ENCODE data around the gene HMGCR. TPM values are rescaled to one million over a fixed set of nuclear protein-coding genes. Genes with fewer than 3 reads are reported as not detected.

HMGCR gene
- total RNA-seq, 4 donors from 2014 or later = 9.6 to 17.4 (median 12.6) TPM

DNA sequence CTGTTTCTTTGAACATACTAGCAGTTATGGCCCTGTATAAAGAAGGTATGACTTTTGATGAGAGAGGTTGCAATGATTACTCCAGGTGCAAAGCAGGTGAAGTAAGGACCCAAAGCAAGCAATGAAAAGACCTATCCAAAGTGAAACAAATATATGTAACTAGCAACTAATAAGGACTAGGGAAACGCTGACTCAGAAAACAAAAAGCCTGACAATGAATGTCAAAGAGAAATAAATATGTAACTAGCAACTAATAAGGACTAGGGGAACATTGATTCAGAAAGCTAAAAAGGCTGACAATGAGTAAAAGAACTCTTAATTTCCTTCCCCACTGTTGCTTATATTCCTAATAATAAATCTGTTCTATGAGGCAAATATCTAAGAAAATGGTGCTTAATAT is 43.1 kb downstream of the HMGCR start:
- H3K36me3 ChIP-seq = peaks cover 22 to 91% (median 70%) of the 10 kb centered on the region in 4 donors

DNA sequence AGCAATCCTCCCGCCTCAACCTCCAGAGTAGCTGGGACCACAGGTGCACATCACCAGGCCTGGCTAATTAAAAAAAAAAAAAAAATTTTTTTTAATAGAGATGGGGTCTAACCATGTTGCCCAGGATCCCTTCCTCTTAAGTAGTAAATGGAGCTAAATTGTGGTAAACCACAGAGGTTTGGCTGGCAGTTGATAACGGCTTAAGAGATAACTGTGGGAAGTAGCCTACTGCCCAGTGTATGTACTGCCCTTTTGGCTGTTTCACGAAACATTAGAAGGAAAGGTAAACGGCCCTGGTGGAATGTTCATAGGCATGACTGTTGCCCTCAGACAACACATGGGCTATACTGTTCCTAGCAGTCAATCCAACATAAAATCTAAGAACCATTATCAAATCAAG is 44.4 kb downstream of the HMGCR start:
- Histone ChIP-seq H3K4me1 (no peaks in the 10 kb centered on the region), H3K27me3 (no peaks in the 10 kb centered on the region), H3K4me3 (no peak overlapping the region), H3K36me3 (peaks cover 23 to 94% (median 76%) of the 10 kb centered on the region in 4 donors), H3K27ac (replicated peaks in 1 of 4) (no peak overlapping the region), H3K9me3 (no peaks in the 10 kb centered on the region)
- WGBS = 87% methylated on average over 4 of the region's 4 CpGs
- no peak for DNase-seq (ENCODE audit: extremely low spot score)
- intact Hi-C loops (cut with DNase I) = no loop called here
- no peak for TF ChIP-seq POLR2A (IDR thresholded peaks at IDR 0.05; ENCODE audit: low read depth)
- no peak for TF ChIP-seq POLR2AphosphoS5 (IDR thresholded peaks at IDR 0.05)
- TF ChIP-seq, protein P1, sequence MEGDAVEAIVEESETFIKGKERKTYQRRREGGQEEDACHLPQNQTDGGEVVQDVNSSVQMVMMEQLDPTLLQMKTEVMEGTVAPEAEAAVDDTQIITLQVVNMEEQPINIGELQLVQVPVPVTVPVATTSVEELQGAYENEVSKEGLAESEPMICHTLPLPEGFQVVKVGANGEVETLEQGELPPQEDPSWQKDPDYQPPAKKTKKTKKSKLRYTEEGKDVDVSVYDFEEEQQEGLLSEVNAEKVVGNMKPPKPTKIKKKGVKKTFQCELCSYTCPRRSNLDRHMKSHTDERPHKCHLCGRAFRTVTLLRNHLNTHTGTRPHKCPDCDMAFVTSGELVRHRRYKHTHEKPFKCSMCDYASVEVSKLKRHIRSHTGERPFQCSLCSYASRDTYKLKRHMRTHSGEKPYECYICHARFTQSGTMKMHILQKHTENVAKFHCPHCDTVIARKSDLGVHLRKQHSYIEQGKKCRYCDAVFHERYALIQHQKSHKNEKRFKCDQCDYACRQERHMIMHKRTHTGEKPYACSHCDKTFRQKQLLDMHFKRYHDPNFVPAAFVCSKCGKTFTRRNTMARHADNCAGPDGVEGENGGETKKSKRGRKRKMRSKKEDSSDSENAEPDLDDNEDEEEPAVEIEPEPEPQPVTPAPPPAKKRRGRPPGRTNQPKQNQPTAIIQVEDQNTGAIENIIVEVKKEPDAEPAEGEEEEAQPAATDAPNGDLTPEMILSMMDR (IDR thresholded peaks at IDR 0.05) = no peak
- TF ChIP-seq EP300 (IDR thresholded peaks at IDR 0.05) = no peak

More for the DNA sequence above, 43.1 kb downstream of the HMGCR start:
- no peak for DNase-seq (ENCODE audit: extremely low spot score)
- TF ChIP-seq, protein P1 (IDR thresholded peaks at IDR 0.05) = no peak
- no peak for TF ChIP-seq POLR2AphosphoS5 (IDR thresholded peaks at IDR 0.05)
- no peak for TF ChIP-seq POLR2A (IDR thresholded peaks at IDR 0.05; ENCODE audit: low read depth)
- TF ChIP-seq EP300 (IDR thresholded peaks at IDR 0.05) = no peak
- Histone ChIP-seq H3K9me3 (no peaks in the 10 kb centered on the region), H3K27me3 (no peaks in the 10 kb centered on the region), H3K27ac (replicated peaks in 1 of 4) (no peak overlapping the region), H3K4me1 (no peaks in the 10 kb centered on the region), H3K4me3 (no peak overlapping the region)
- intact Hi-C loops (cut with DNase I) = no loop called here
- whole genome bisulfite sequencing = 83% methylated on average over 1 of the region's 1 CpG

DNA sequence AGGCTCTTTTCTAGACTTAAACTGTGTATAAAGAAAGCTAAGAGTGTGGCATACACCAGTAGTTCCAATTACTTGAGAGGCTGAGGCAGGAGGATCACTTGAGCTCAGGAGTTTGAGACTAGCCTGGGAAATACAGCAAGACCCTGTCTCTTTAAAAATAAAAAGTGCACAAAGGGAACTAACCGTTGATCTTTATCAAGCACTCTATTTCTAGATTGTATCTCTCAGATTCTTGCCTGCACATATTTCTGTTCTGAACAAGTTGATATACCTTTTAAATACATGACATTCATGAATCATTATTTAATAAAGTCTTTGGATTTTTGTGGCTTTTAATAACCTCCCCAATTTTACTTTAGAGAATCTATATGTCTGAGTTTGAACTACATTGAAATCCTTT is 47.2 kb downstream of the HMGCR start:
- intact Hi-C loops (cut with DNase I) = no loop called here
- H3K9me3 ChIP-seq = no peaks in the 10 kb centered on the region
- H3K36me3 ChIP-seq = peaks cover 34 to 96% (median 74%) of the 10 kb centered on the region in 4 donors
- H3K4me3 ChIP-seq = no peak overlapping the region
- no peaks in the 10 kb centered on the region for H3K4me1 ChIP-seq
- no peak for DNase-seq (ENCODE audit: extremely low spot score)
- no peak overlapping the region for H3K27ac ChIP-seq (replicated peaks in 1 of 4)
- no peaks in the 10 kb centered on the region for H3K27me3 ChIP-seq
- no peak for TF ChIP-seq POLR2A (IDR thresholded peaks at IDR 0.05; ENCODE audit: low read depth)
- no peak for TF ChIP-seq EP300 (IDR thresholded peaks at IDR 0.05)
- TF ChIP-seq POLR2AphosphoS5 (IDR thresholded peaks at IDR 0.05) = no peak
- TF ChIP-seq, protein P1 (IDR thresholded peaks at IDR 0.05) = no peak
- WGBS = 52% methylated on average over 1 of the region's 1 CpG

DNA sequence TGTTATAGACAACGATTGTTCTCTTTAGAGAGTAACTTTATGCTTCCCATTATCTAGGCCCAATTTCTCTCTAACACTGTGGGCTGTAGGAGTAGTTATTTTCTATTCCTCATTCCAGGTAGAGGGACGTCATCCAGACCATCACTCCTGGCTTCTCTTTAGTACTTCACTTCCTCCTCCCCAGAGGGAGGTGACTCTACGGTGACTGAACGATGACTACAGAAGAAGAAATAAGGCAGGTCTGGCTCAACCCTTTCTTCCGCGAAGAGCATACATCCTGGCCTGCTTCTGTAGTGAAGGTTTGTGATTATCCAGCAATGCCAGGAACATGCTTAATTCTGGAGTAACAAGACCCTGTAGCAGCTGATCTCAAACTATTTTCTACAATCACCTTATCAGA is 50.8 kb downstream of the HMGCR start:
- H3K27me3 ChIP-seq = no peaks in the 10 kb centered on the region
- intact Hi-C loops (cut with DNase I) = no loop called here
- H3K9me3 ChIP-seq = no peaks in the 10 kb centered on the region
- no peaks in the 10 kb centered on the region for H3K4me1 ChIP-seq
- peaks cover 19 to 82% (median 55%) of the 10 kb centered on the region in 4 donors for H3K36me3 ChIP-seq
- WGBS = 98% methylated on average over 6 of the region's 6 CpGs
- no peak for DNase-seq (ENCODE audit: extremely low spot score)
- no peak overlapping the region for H3K27ac ChIP-seq (replicated peaks in 1 of 4)
- TF ChIP-seq POLR2A (IDR thresholded peaks at IDR 0.05; ENCODE audit: low read depth) = no peak
- no peak for TF ChIP-seq EP300 (IDR thresholded peaks at IDR 0.05)
- TF ChIP-seq POLR2AphosphoS5 (IDR thresholded peaks at IDR 0.05) = no peak
- TF ChIP-seq, protein P1 (IDR thresholded peaks at IDR 0.05) = no peak
- H3K4me3 ChIP-seq = no peak overlapping the region

DNA sequence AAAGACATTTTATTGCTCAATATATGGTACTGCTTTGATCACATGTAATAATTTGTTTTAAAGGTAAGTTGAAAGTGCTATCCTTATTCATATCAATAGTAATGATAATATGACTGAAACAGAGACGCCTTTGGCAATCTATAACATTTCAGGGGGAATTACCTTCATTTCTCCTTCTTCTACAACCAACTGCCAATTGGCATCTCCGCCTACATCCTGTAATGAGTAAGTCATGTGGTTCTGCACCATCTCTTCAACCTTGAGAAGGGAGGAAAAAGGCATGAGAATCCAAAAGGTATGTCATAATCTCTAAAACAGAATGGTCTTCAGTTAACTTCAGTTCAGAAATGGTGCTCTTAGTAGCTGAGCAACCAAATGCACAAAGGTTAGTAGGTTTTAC is 52.4 kb downstream of the HMGCR start:
- Histone ChIP-seq H3K36me3 (peaks cover 12 to 76% (median 46%) of the 10 kb centered on the region in 4 donors), H3K9me3 (no peaks in the 10 kb centered on the region), H3K27ac (replicated peaks in 1 of 4) (no peak overlapping the region), H3K27me3 (no peaks in the 10 kb centered on the region), H3K4me3 (no peak overlapping the region), H3K4me1 (no peaks in the 10 kb centered on the region)
- 96% methylated on average over 2 of the region's 2 CpGs for WGBS
- intact Hi-C loops (cut with DNase I) = no loop called here
- DNase-seq (ENCODE audit: extremely low spot score) = no peak
- TF ChIP-seq POLR2A (IDR thresholded peaks at IDR 0.05; ENCODE audit: low read depth) (no peak), EP300 (IDR thresholded peaks at IDR 0.05) (no peak), POLR2AphosphoS5 (IDR thresholded peaks at IDR 0.05) (no peak)
- TF ChIP-seq, protein P1 (IDR thresholded peaks at IDR 0.05) = no peak

All from esophagus muscularis mucosa (tissue), 4 donors.